Measurements from ENCODE around the gene BMP4.

Gene BMP4

DNA sequence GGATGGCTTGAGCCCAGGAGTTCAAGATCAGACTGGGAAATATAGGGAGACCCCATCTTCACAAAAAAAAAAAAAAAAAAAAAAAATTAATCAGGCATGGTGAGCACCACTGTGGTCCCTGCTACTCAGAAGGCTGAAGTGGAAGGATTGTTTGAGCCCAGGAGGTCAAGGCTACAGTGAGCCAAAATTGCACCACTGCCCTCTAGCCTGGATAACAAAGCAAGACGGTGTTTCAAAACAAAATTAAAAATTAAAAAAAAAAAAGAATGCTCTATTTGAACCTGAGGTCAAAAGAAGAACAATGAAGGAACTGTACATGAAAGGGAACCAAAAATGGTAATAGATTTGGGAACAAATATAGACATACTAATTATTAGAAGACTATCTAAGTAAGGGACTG, 40.4 kb downstream of the BMP4 start:
- H3K36me3 ChIP-seq (ENCODE audit: control insufficient read depth, low read length) = no peaks in the 10 kb centered on the region
- no peak overlapping the region for H3K4me2 ChIP-seq (ENCODE audit: low read length)
- H4K20me1 ChIP-seq (ENCODE audit: control insufficient read depth, insufficient read depth, low read depth, low read length) = no peaks in the 10 kb centered on the region
- no peaks in the 10 kb centered on the region for H3F3A ChIP-seq (ENCODE audit: control insufficient read depth, insufficient read depth)
- no peaks in the 10 kb centered on the region for H3K79me2 ChIP-seq (ENCODE audit: control insufficient read depth, low read length)
- no peaks in the 10 kb centered on the region for H3K9me3 ChIP-seq (ENCODE audit: control insufficient read depth, insufficient read depth, low read length)
- H3K4me3 ChIP-seq (ENCODE audit: low read length) = no peak overlapping the region
- no peaks in the 10 kb centered on the region for H3K9me2 ChIP-seq (replicated peaks; ENCODE audit: control insufficient read depth, low read length)
- no peak overlapping the region for H3K27ac ChIP-seq (ENCODE audit: low read depth, low read length)
- H3K27me3 ChIP-seq (ENCODE audit: control insufficient read depth, low read length) = no peaks in the 10 kb centered on the region
- TF ChIP-seq CTCF (IDR thresholded peaks at IDR 0.05; ENCODE audit: low read depth, low read length, poor library complexity, severe bottlenecking) = no peak
- TF ChIP-seq EZH2phosphoT487 (IDR thresholded peaks at IDR 0.05; ENCODE audit: borderline replicate concordance, low read length) = no peak
- no peaks in the 10 kb centered on the region for H3K4me1 ChIP-seq (ENCODE audit: control insufficient read depth, low read length)

- no peaks in the 10 kb centered on the region for H3K9me3 ChIP-seq (ENCODE audit: control insufficient read depth, insufficient read depth, low read length)
These were observed 41.1 kb downstream of the BMP4 start for GRCh38 chr14:53915364-53916014.

DNA sequence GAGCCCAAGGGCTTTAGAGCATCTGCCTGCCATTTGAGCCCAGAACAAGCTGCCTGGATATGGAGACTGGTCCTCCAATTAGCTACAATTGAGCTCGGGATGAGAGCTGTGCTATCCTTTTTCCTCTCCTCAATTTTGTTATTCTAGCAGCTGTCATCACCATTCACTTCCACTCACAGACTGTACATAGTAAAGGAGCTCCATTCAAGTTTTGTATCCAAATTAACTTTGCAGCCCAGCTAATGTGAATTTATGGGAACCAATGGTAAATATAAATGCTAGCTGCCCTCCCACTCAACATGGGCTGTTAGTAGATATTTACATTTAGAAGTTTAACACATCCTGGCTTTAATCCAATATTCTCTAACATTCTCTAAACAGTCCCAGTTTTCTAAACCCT, 44.6 kb downstream of the BMP4 start:
- H3F3A ChIP-seq (ENCODE audit: control insufficient read depth, insufficient read depth) = no peaks in the 10 kb centered on the region
- H3K4me1 ChIP-seq (ENCODE audit: control insufficient read depth, low read length) = no peaks in the 10 kb centered on the region
- H3K27me3 ChIP-seq (ENCODE audit: control insufficient read depth, low read length) = no peaks in the 10 kb centered on the region
- H4K20me1 ChIP-seq (ENCODE audit: control insufficient read depth, insufficient read depth, low read depth, low read length) = no peaks in the 10 kb centered on the region
- no peaks in the 10 kb centered on the region for H3K9me3 ChIP-seq (ENCODE audit: control insufficient read depth, insufficient read depth, low read length)
- no peaks in the 10 kb centered on the region for H3K36me3 ChIP-seq (ENCODE audit: control insufficient read depth, low read length)
- TF ChIP-seq EZH2phosphoT487 (IDR thresholded peaks at IDR 0.05; ENCODE audit: borderline replicate concordance, low read length) (no peak), CTCF (IDR thresholded peaks at IDR 0.05; ENCODE audit: low read depth, low read length, poor library complexity, severe bottlenecking) (no peak)
- no peak overlapping the region for H3K4me2 ChIP-seq (ENCODE audit: low read length)
- H3K4me3 ChIP-seq (ENCODE audit: low read length) = no peak overlapping the region
- H3K79me2 ChIP-seq (ENCODE audit: control insufficient read depth, low read length) = no peaks in the 10 kb centered on the region
- H3K27ac ChIP-seq (ENCODE audit: low read depth, low read length) = no peak overlapping the region
- H3K9me2 ChIP-seq (replicated peaks; ENCODE audit: control insufficient read depth, low read length) = no peaks in the 10 kb centered on the region

More at GRCh38 chr14:53915364-53916014, 41.1 kb downstream of the BMP4 start:
- Histone ChIP-seq H3K27me3 (ENCODE audit: control insufficient read depth, low read length) (no peaks in the 10 kb centered on the region), H3K36me3 (ENCODE audit: control insufficient read depth, low read length) (no peaks in the 10 kb centered on the region), H3K4me1 (ENCODE audit: control insufficient read depth, low read length) (no peaks in the 10 kb centered on the region), H4K20me1 (ENCODE audit: control insufficient read depth, insufficient read depth, low read depth, low read length) (no peaks in the 10 kb centered on the region), H3K4me2 (ENCODE audit: low read length) (no peak overlapping the region), H3K79me2 (ENCODE audit: control insufficient read depth, low read length) (no peaks in the 10 kb centered on the region), H3K4me3 (ENCODE audit: low read length) (no peak overlapping the region), H3K27ac (ENCODE audit: low read depth, low read length) (no peak overlapping the region), H3K9me2 (replicated peaks; ENCODE audit: control insufficient read depth, low read length) (no peaks in the 10 kb centered on the region), H3F3A (ENCODE audit: control insufficient read depth, insufficient read depth) (no peaks in the 10 kb centered on the region)
- TF ChIP-seq EZH2phosphoT487 (IDR thresholded peaks at IDR 0.05; ENCODE audit: borderline replicate concordance, low read length) = no peak
- TF ChIP-seq CTCF (IDR thresholded peaks at IDR 0.05; ENCODE audit: low read depth, low read length, poor library complexity, severe bottlenecking) = no peak

Data from DOHH2 (cell line).